ENCODE data around the gene LMX1A.

GRCh38 chr1:165364568-165365133, 8.1 kb upstream of the LMX1A start:
- no peak for TF ChIP-seq MYBL2 (CRISPR knock-in tag; IDR thresholded peaks at IDR 0.05)
- TF ChIP-seq CTCF (IDR thresholded peaks at IDR 0.05), result no peak
- no peak for TF ChIP-seq NR1H2 (CRISPR knock-in tag; IDR thresholded peaks at IDR 0.05)
- TF ChIP-seq E2F1 (CRISPR knock-in tag; IDR thresholded peaks at IDR 0.05), result no peak
- no peak for TF ChIP-seq NR3C1 (CRISPR knock-in tag; conservative IDR thresholded peaks at IDR 0.05; ENCODE audit: low read depth)
- no peak for TF ChIP-seq SMAD3 (CRISPR knock-in tag; IDR thresholded peaks at IDR 0.05; ENCODE audit: borderline replicate concordance)

All from WTC11 (cell line).